Measurements from ENCODE around the gene FASN. TPM values are rescaled to one million over a fixed set of nuclear protein-coding genes. Genes with fewer than 3 reads are reported as not detected.
"Not testable (repeated sequence)": the region's sequence is repeated elsewhere in the genome, so short reads cannot be mapped to it uniquely, and the experiment has no call there.

Gene FASN
- 100 to 1,000 TPM; 168 to 198 TPM for total RNA-seq

- Histone ChIP-seq H3K4me3 (peak within 1 kb of the TSS; percentile 97), H3K4me1 (peaks cover 30% of the 10 kb centered on the region)
These were observed at the start of gene FASN for GRCh38 chr17:82098169-82098938. Gene FASN, minus strand, starts transcription at chr17:82098236. Its CDS starts 1,791 bp downstream, at chr17:82096445.

GRCh38 chr17:82146663-82147654 lies 48.9 kb upstream of the FASN start:
- no peaks in the 10 kb centered on the region for H3K36me3 ChIP-seq
- H3K27ac ChIP-seq: no peak overlapping the region
- no peak overlapping the region for H3K9ac ChIP-seq (ENCODE audit: low read depth in 2 of 2, low read length in 2 of 2)
- H3K9me3 ChIP-seq: no peaks in the 10 kb centered on the region
- intact Hi-C loops (cut with DNase I): no loop called here
- no peak for DNase-seq
- no peaks in the 10 kb centered on the region for H3K4me1 ChIP-seq
- no peak overlapping the region for H3K4me3 ChIP-seq
- no peaks in the 10 kb centered on the region for H3K27me3 ChIP-seq
- no peak for TF ChIP-seq CTCF (IDR thresholded peaks at IDR 0.05)

More at GRCh38 chr17:82098169-82098938, at the start of gene FASN:
- Histone ChIP-seq H3K27me3 (no peaks in the 10 kb centered on the region), H3K27ac (peak within 1 kb of the TSS; percentile 94), H3K36me3 (peaks cover 15% of the 10 kb centered on the region), H3K9me3 (no peaks in the 10 kb centered on the region), H3K9ac (ENCODE audit: low read depth in 2 of 2, low read length in 2 of 2) (peak within 1 kb of the TSS; percentile 85 to 92)
- DNase-seq: peak; percentile 95
- TF ChIP-seq CTCF (IDR thresholded peaks at IDR 0.05): no peak
- intact Hi-C loops (cut with DNase I): no loop called here

GRCh38 chr17:82145550-82146155 lies 47.6 kb upstream of the FASN start:
- no peaks in the 10 kb centered on the region for H3K27me3 ChIP-seq
- H3K4me1 ChIP-seq: no peaks in the 10 kb centered on the region
- no peaks in the 10 kb centered on the region for H3K9me3 ChIP-seq
- H3K9ac ChIP-seq (ENCODE audit: low read depth in 2 of 2, low read length in 2 of 2): no peak overlapping the region
- H3K36me3 ChIP-seq: no peaks in the 10 kb centered on the region
- no peak overlapping the region for H3K4me3 ChIP-seq
- intact Hi-C loops (cut with DNase I): no loop called here
- DNase-seq: no peak
- no peak overlapping the region for H3K27ac ChIP-seq
- TF ChIP-seq CTCF (IDR thresholded peaks at IDR 0.05): no peak

GRCh38 chr17:82143333-82143732 lies 45.3 kb upstream of the FASN start:
- Histone ChIP-seq H3K4me3 (no peak overlapping the region), H3K36me3 (no peaks in the 10 kb centered on the region), H3K4me1 (no peaks in the 10 kb centered on the region), H3K27me3 (no peaks in the 10 kb centered on the region), H3K27ac (no peak overlapping the region), H3K9ac (ENCODE audit: low read depth in 2 of 2, low read length in 2 of 2) (no peak overlapping the region), H3K9me3 (no peaks in the 10 kb centered on the region)
- no peak for TF ChIP-seq CTCF (IDR thresholded peaks at IDR 0.05)
- DNase-seq: no peak
- intact Hi-C loops (cut with DNase I): no loop called here

GRCh38 chr17:82139961-82140360 lies 41.9 kb upstream of the FASN start:
- intact Hi-C loops (cut with DNase I); DNase-seq; H3K36me3 ChIP-seq; H3K27me3 ChIP-seq; H3K4me3 ChIP-seq; H3K4me1 ChIP-seq; H3K9ac ChIP-seq (ENCODE audit: low read depth in 2 of 2, low read length in 2 of 2); H3K27ac ChIP-seq; H3K9me3 ChIP-seq: not testable (repeated sequence)
